Measurements from ENCODE around the gene OPA1. TPM values are rescaled to one million over a fixed set of nuclear protein-coding genes. Genes with fewer than 3 reads are reported as not detected.

OPA1 gene
- total and polyA plus RNA-seq, 2 donors from 2014 or later, result 18.1 to 56.3 TPM

- no peak overlapping the region for H3K27ac ChIP-seq (ENCODE audit: low read depth in 2 of 2, low read length in 2 of 2)
- intact Hi-C loops (cut with DNase I), result no loop called here
- DNase-seq (no peak), FAIRE-seq (no peak)
- H3K4me1 ChIP-seq (ENCODE audit: control insufficient read depth in 2 of 3, insufficient read depth in 2 of 3, low read depth in 1 of 3, low read length in 3 of 3), result peaks cover 0 to 4% (median 2%) of the 10 kb centered on the region in 3 donors
- no peaks in the 10 kb centered on the region for H3K27me3 ChIP-seq (ENCODE audit: control insufficient read depth, insufficient read depth, low read length)
- no peak overlapping the region for H3K9ac ChIP-seq (ENCODE audit: low read length in 3 of 3)
- peak overlapping the region in 1 of 3 donors; percentile 11 for H3K4me3 ChIP-seq (ENCODE audit: low read length in 3 of 3)
- no peaks in the 10 kb centered on the region for H3K9me3 ChIP-seq (ENCODE audit: control insufficient read depth in 2 of 3, insufficient read depth in 1 of 3, low read length in 3 of 3)
- TF ChIP-seq CTCF (IDR thresholded peaks at IDR 0.05; ENCODE audit: borderline replicate concordance, extremely low read depth, insufficient read depth), result no peak
- peaks cover 0 to 6% (median 3%) of the 10 kb centered on the region in 3 donors for H3K36me3 ChIP-seq (ENCODE audit: control insufficient read depth in 2 of 3, insufficient read depth in 3 of 3, low read length in 3 of 3)
Measured at GRCh38 chr3:193594946-193595689, 2.1 kb downstream of the OPA1 start.

DNA sequence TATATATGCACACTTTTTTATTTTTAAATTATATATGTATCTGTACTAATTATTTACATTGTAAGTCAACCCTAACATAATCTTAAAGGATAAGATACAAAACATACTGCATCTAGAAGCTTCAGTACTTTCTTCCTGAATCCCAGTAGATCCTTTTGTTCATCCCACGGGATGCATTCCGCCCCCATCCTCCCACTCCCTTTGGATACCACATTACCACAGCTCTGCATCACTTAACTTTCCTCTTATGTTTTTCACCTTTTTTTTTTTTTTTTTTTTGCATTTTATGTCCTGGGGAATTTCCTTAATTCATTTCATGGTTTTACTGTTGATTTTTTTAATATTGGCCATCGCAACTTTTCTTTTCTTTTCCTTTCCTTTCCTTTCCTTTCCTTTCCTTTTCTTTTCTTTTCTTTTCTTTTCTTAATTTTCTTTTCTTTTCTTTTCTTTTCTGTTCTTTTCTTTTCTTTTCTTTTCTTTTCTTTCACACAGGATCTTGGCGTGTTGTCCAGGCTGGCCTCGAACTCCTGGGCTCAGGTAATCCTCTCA is 3.0 kb downstream of the OPA1 start:
- FAIRE-seq, result no peak
- Histone ChIP-seq H3K4me1 (ENCODE audit: control insufficient read depth in 2 of 3, insufficient read depth in 2 of 3, low read depth in 1 of 3, low read length in 3 of 3) (peaks cover 0 to 4% (median 2%) of the 10 kb centered on the region in 3 donors), H3K9ac (ENCODE audit: low read length in 3 of 3) (no peak overlapping the region), H3K27me3 (ENCODE audit: control insufficient read depth, insufficient read depth, low read length) (no peaks in the 10 kb centered on the region), H3K4me3 (ENCODE audit: low read length in 3 of 3) (no peak overlapping the region), H3K9me3 (ENCODE audit: control insufficient read depth in 2 of 3, insufficient read depth in 1 of 3, low read length in 3 of 3) (no peaks in the 10 kb centered on the region), H3K36me3 (ENCODE audit: control insufficient read depth in 2 of 3, insufficient read depth in 3 of 3, low read length in 3 of 3) (peaks cover 0 to 6% (median 3%) of the 10 kb centered on the region in 3 donors), H3K27ac (ENCODE audit: low read depth in 2 of 2, low read length in 2 of 2) (no peak overlapping the region)
- intact Hi-C loops (cut with DNase I), result no loop called here
- DNase-seq, result no peak
- no peak for TF ChIP-seq CTCF (IDR thresholded peaks at IDR 0.05; ENCODE audit: borderline replicate concordance, extremely low read depth, insufficient read depth)

DNA sequence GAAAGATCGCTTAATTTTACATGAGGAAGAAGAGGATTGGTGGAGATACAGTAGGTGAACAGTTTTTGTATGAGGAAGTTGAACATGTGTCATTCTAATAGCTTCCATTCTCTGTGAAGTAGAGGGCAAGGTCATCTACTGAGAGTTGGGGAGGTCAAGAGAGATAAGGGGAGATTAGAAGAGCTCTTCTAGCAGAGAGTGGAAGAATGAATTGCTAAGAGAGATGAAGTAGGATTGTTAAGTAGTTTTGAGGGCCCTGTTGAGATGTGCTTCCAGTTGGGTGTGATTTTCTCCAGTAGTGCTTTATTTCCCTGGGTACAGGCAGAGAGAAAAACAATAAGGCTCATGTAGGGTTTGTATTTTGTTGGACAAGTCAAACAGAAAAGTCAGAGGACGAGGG is 5.2 kb downstream of the OPA1 start:
- Histone ChIP-seq H3K36me3 (ENCODE audit: control insufficient read depth in 2 of 3, insufficient read depth in 3 of 3, low read length in 3 of 3) (peaks cover 0 to 6% (median 3%) of the 10 kb centered on the region in 3 donors), H3K27me3 (ENCODE audit: control insufficient read depth, insufficient read depth, low read length) (no peaks in the 10 kb centered on the region), H3K9me3 (ENCODE audit: control insufficient read depth in 2 of 3, insufficient read depth in 1 of 3, low read length in 3 of 3) (no peaks in the 10 kb centered on the region), H3K9ac (ENCODE audit: low read length in 3 of 3) (no peak overlapping the region), H3K4me3 (ENCODE audit: low read length in 3 of 3) (no peak overlapping the region), H3K27ac (ENCODE audit: low read depth in 2 of 2, low read length in 2 of 2) (no peak overlapping the region), H3K4me1 (ENCODE audit: control insufficient read depth in 2 of 3, insufficient read depth in 2 of 3, low read depth in 1 of 3, low read length in 3 of 3) (peaks cover 0 to 2% (median 0%) of the 10 kb centered on the region in 3 donors)
- DNase-seq, result no peak
- FAIRE-seq, result no peak
- intact Hi-C loops (cut with DNase I), result no loop called here
- no peak for TF ChIP-seq CTCF (IDR thresholded peaks at IDR 0.05; ENCODE audit: borderline replicate concordance, extremely low read depth, insufficient read depth)
